ENCODE data around the gene B3GAT2. TPM values are rescaled to one million over a fixed set of nuclear protein-coding genes. Genes with fewer than 3 reads are reported as not detected.

Gene B3GAT2
- total RNA-seq, 4 donors from 2014 or later, result 0.21 TPM; not detected in 3

- Histone ChIP-seq H3K4me1 (no peaks in the 10 kb centered on the region), H3K4me3 (no peak overlapping the region), H3K27ac (no peak overlapping the region), H3K27me3 (no peaks in the 10 kb centered on the region), H3K9me3 (no peaks in the 10 kb centered on the region), H3K36me3 (no peaks in the 10 kb centered on the region)
- TF ChIP-seq POLR2A (IDR thresholded peaks at IDR 0.05) (no peak), EP300 (IDR thresholded peaks at IDR 0.05) (no peak), POLR2AphosphoS5 (IDR thresholded peaks at IDR 0.05) (no peak), CTCF (IDR thresholded peaks at IDR 0.05) (no peak)
- 70% methylated on average over 2 of the region's 2 CpGs for WGBS
- DNase-seq (ENCODE audit: low spot score in 2 of 2), result no peak
Observed at GRCh38 chr6:70991253-70991652, 34.4 kb upstream of the B3GAT2 start.

GRCh38 chr6:70985156-70985555 lies 28.3 kb upstream of the B3GAT2 start:
- H3K27me3 ChIP-seq, result no peaks in the 10 kb centered on the region
- H3K4me3 ChIP-seq, result no peak overlapping the region
- WGBS, result 81% methylated on average over 4 of the region's 4 CpGs
- TF ChIP-seq POLR2AphosphoS5 (IDR thresholded peaks at IDR 0.05) (no peak), CTCF (IDR thresholded peaks at IDR 0.05) (no peak), EP300 (IDR thresholded peaks at IDR 0.05) (no peak), POLR2A (IDR thresholded peaks at IDR 0.05) (no peak)
- no peaks in the 10 kb centered on the region for H3K9me3 ChIP-seq
- no peaks in the 10 kb centered on the region for H3K36me3 ChIP-seq
- H3K27ac ChIP-seq, result no peak overlapping the region
- DNase-seq (ENCODE audit: low spot score in 2 of 2), result no peak
- H3K4me1 ChIP-seq, result no peaks in the 10 kb centered on the region

GRCh38 chr6:70982747-70983146 lies 25.9 kb upstream of the B3GAT2 start:
- H3K9me3 ChIP-seq, result no peaks in the 10 kb centered on the region
- H3K27me3 ChIP-seq, result no peaks in the 10 kb centered on the region
- H3K4me3 ChIP-seq, result no peak overlapping the region
- no peaks in the 10 kb centered on the region for H3K36me3 ChIP-seq
- no peaks in the 10 kb centered on the region for H3K4me1 ChIP-seq
- no peak for TF ChIP-seq CTCF (IDR thresholded peaks at IDR 0.05)
- TF ChIP-seq POLR2AphosphoS5 (IDR thresholded peaks at IDR 0.05), result no peak
- no peak for TF ChIP-seq EP300 (IDR thresholded peaks at IDR 0.05)
- no peak for TF ChIP-seq POLR2A (IDR thresholded peaks at IDR 0.05)
- H3K27ac ChIP-seq, result no peak overlapping the region
- 95% methylated on average over 3 of the region's 3 CpGs for WGBS
- no peak for DNase-seq (ENCODE audit: low spot score in 2 of 2)

- Histone ChIP-seq H3K36me3 (no peaks in the 10 kb centered on the region), H3K4me3 (no peak overlapping the region), H3K27ac (no peak overlapping the region), H3K9me3 (no peaks in the 10 kb centered on the region), H3K27me3 (no peaks in the 10 kb centered on the region), H3K4me1 (no peaks in the 10 kb centered on the region)
- no peak for DNase-seq (ENCODE audit: low spot score in 2 of 2)
- TF ChIP-seq CTCF (IDR thresholded peaks at IDR 0.05) (no peak), POLR2AphosphoS5 (IDR thresholded peaks at IDR 0.05) (no peak), EP300 (IDR thresholded peaks at IDR 0.05) (no peak), POLR2A (IDR thresholded peaks at IDR 0.05) (no peak)
- 39% methylated on average over 3 of the region's 4 CpGs for WGBS
Observed at GRCh38 chr6:70980727-70981126, 23.9 kb upstream of the B3GAT2 start.

GRCh38 chr6:70973604-70974003 lies 16.7 kb upstream of the B3GAT2 start:
- WGBS, result 94% methylated on average over 3 of the region's 3 CpGs
- H3K36me3 ChIP-seq, result no peaks in the 10 kb centered on the region
- TF ChIP-seq POLR2AphosphoS5 (IDR thresholded peaks at IDR 0.05), result no peak
- TF ChIP-seq CTCF (IDR thresholded peaks at IDR 0.05), result no peak
- no peak for TF ChIP-seq POLR2A (IDR thresholded peaks at IDR 0.05)
- TF ChIP-seq EP300 (IDR thresholded peaks at IDR 0.05), result no peak
- H3K27ac ChIP-seq, result no peak overlapping the region
- H3K27me3 ChIP-seq, result no peaks in the 10 kb centered on the region
- DNase-seq (ENCODE audit: low spot score in 2 of 2), result no peak
- H3K9me3 ChIP-seq, result no peaks in the 10 kb centered on the region
- H3K4me3 ChIP-seq, result no peak overlapping the region
- H3K4me1 ChIP-seq, result no peaks in the 10 kb centered on the region
